Measurements from ENCODE around the gene KRTAP5-4. TPM values are rescaled to one million over a fixed set of nuclear protein-coding genes. Genes with fewer than 3 reads are reported as not detected.
"Not testable (repeated sequence)": the region's sequence is repeated elsewhere in the genome, so short reads cannot be mapped to it uniquely, and the experiment has no call there.

KRTAP5-4 gene
- polyA plus RNA-seq, 1 experiment: not detected

- no peak for DNase-seq (ENCODE audit: low read depth)
- H3K36me3 ChIP-seq (ENCODE audit: control insufficient read depth, insufficient read depth, low read length): no peaks in the 10 kb centered on the region
- POLR2A ChIA-PET: no interaction called here
- peaks cover 13% of the 10 kb centered on the region for H3K27me3 ChIP-seq (ENCODE audit: control insufficient read depth, insufficient read depth, low read length)
- CTCF ChIA-PET: no interaction called here
- TF ChIP-seq CTCF (IDR thresholded peaks at IDR 0.05; ENCODE audit: insufficient read depth, low read depth, low read length): no peak
- no peak overlapping the region for H3K4me3 ChIP-seq (ENCODE audit: low read depth, low read length)
Observed at GRCh38 chr11:1604181-1604580, 17.8 kb downstream of the KRTAP5-4 start.

- no peak for DNase-seq (ENCODE audit: low read depth)
- CTCF ChIA-PET: no interaction called here
- POLR2A ChIA-PET: no interaction called here
- Histone ChIP-seq H3K27me3 (ENCODE audit: control insufficient read depth, insufficient read depth, low read length) (peaks cover 13% of the 10 kb centered on the region), H3K4me3 (ENCODE audit: low read depth, low read length) (no peak overlapping the region), H3K36me3 (ENCODE audit: control insufficient read depth, insufficient read depth, low read length) (no peaks in the 10 kb centered on the region)
- no peak for TF ChIP-seq CTCF (IDR thresholded peaks at IDR 0.05; ENCODE audit: insufficient read depth, low read depth, low read length)
Observed at GRCh38 chr11:1603629-1604028, 18.3 kb downstream of the KRTAP5-4 start.

GRCh38 chr11:1601663-1602062 lies 20.3 kb downstream of the KRTAP5-4 start:
- POLR2A ChIA-PET; H3K4me3 ChIP-seq (ENCODE audit: low read depth, low read length); H3K36me3 ChIP-seq (ENCODE audit: control insufficient read depth, insufficient read depth, low read length); DNase-seq (ENCODE audit: low read depth); CTCF ChIA-PET: not testable (repeated sequence)
- peaks cover 14% of the 10 kb centered on the region for H3K27me3 ChIP-seq (ENCODE audit: control insufficient read depth, insufficient read depth, low read length)

GRCh38 chr11:1600626-1601025 lies 21.3 kb downstream of the KRTAP5-4 start:
- H3K27me3 ChIP-seq (ENCODE audit: control insufficient read depth, insufficient read depth, low read length): peaks cover 19% of the 10 kb centered on the region
- H3K36me3 ChIP-seq (ENCODE audit: control insufficient read depth, insufficient read depth, low read length): no peaks in the 10 kb centered on the region
- DNase-seq (ENCODE audit: low read depth): no peak
- POLR2A ChIA-PET: no interaction called here
- no peak overlapping the region for H3K4me3 ChIP-seq (ENCODE audit: low read depth, low read length)
- CTCF ChIA-PET: no interaction called here
- TF ChIP-seq CTCF (IDR thresholded peaks at IDR 0.05; ENCODE audit: insufficient read depth, low read depth, low read length): no peak

GRCh38 chr11:1598816-1599215 lies 23.1 kb downstream of the KRTAP5-4 start:
- Histone ChIP-seq H3K4me3 (ENCODE audit: low read depth, low read length) (no peak overlapping the region), H3K27me3 (ENCODE audit: control insufficient read depth, insufficient read depth, low read length) (peaks cover 16% of the 10 kb centered on the region), H3K36me3 (ENCODE audit: control insufficient read depth, insufficient read depth, low read length) (no peaks in the 10 kb centered on the region)
- no peak for TF ChIP-seq CTCF (IDR thresholded peaks at IDR 0.05; ENCODE audit: insufficient read depth, low read depth, low read length)
- POLR2A ChIA-PET: no interaction called here
- DNase-seq (ENCODE audit: low read depth): no peak
- CTCF ChIA-PET: interaction anchor here (0.7 to 1.5 kb wide), 3 partner anchors 15 to 32 kb away, joined by 3 to 5 read pairs (median 4); no protein-coding TSS in a partner anchor

GRCh38 chr11:1598406-1598805 lies 23.5 kb downstream of the KRTAP5-4 start:
- H3K27me3 ChIP-seq (ENCODE audit: control insufficient read depth, insufficient read depth, low read length): peaks cover 14% of the 10 kb centered on the region
- DNase-seq (ENCODE audit: low read depth); H3K36me3 ChIP-seq (ENCODE audit: control insufficient read depth, insufficient read depth, low read length); POLR2A ChIA-PET; H3K4me3 ChIP-seq (ENCODE audit: low read depth, low read length): not testable (repeated sequence)
- CTCF ChIA-PET: interaction anchor here (0.6 to 5.4 kb wide), 4 partner anchors 11 to 126 kb away, joined by 3 to 31 read pairs (median 4); no protein-coding TSS in a partner anchor

Measured in BJ (cell line).